Measurements from ENCODE around the gene RBM38.
A peak's percentile ranks its signal among the peaks of the same experiment; 100 is the strongest.

Gene RBM38

GRCh38 chr20:57445774-57446173 lies 54.6 kb downstream of the RBM38 start:
- ChIA-PET CTCF (interaction anchor here (1.0 kb wide), 1 partner anchor 8 kb away, joined by 4 read pairs; no protein-coding TSS in a partner anchor), POLR2A (no interaction called here)
- H3K9me3 ChIP-seq (ENCODE audit: control insufficient read depth, insufficient read depth, low read depth, low read length), result no peaks in the 10 kb centered on the region
- no peak overlapping the region for H3K4me3 ChIP-seq (ENCODE audit: low read depth, low read length)
- no peaks in the 10 kb centered on the region for H3K36me3 ChIP-seq (ENCODE audit: control insufficient read depth in 2 of 2, insufficient read depth in 1 of 2, low read length in 2 of 2)
- TF ChIP-seq ZNF292 (tag by site-specific recombination; IDR thresholded peaks at IDR 0.05; ENCODE audit: borderline replicate concordance, low read depth) (no peak), RBAK (tag by site-specific recombination; IDR thresholded peaks at IDR 0.05) (peak; percentile 92)
- H3K4me1 ChIP-seq (ENCODE audit: control insufficient read depth, insufficient read depth, low read length), result no peaks in the 10 kb centered on the region
- no peak overlapping the region for H3K27ac ChIP-seq (ENCODE audit: extremely low read depth, low read depth, low read length)

- H3K9me3 ChIP-seq (ENCODE audit: control insufficient read depth, insufficient read depth, low read depth, low read length), result no peaks in the 10 kb centered on the region
- no peak for TF ChIP-seq REST (tag by site-specific recombination; IDR thresholded peaks at IDR 0.05)
- TF ChIP-seq ZNF121 (tag by site-specific recombination; IDR thresholded peaks at IDR 0.05), result no peak
- TF ChIP-seq SP7 (tag by site-specific recombination; IDR thresholded peaks at IDR 0.05), result no peak
- TF ChIP-seq ZNF580 (tag by site-specific recombination; IDR thresholded peaks at IDR 0.05), result no peak
- no peak for TF ChIP-seq ZNF211 (tag by site-specific recombination; IDR thresholded peaks at IDR 0.05; ENCODE audit: low read depth)
- no peak for TF ChIP-seq SP3 (tag by site-specific recombination; IDR thresholded peaks at IDR 0.05)
- no peak for TF ChIP-seq ZNF280D (tag by site-specific recombination; IDR thresholded peaks at IDR 0.05)
- no peak for TF ChIP-seq KLF16 (tag by site-specific recombination; IDR thresholded peaks at IDR 0.05)
- TF ChIP-seq ZXDB (tag by site-specific recombination; IDR thresholded peaks at IDR 0.05), result no peak
- no peak for TF ChIP-seq ZNF2 (tag by site-specific recombination; IDR thresholded peaks at IDR 0.05)
- TF ChIP-seq ZFP41 (tag by site-specific recombination; IDR thresholded peaks at IDR 0.05; ENCODE audit: borderline replicate concordance), result no peak
- no peak for TF ChIP-seq ZBTB11 (tag by site-specific recombination; conservative IDR thresholded peaks at IDR 0.05; ENCODE audit: low read depth)
- no peak for TF ChIP-seq ZBTB17 (tag by site-specific recombination; IDR thresholded peaks at IDR 0.05)
- POLR2A ChIA-PET, result no interaction called here
- no peaks in the 10 kb centered on the region for H3K4me1 ChIP-seq (ENCODE audit: control insufficient read depth, insufficient read depth, low read length)
- CTCF ChIA-PET, result interaction anchor here (0.5 kb wide), 1 partner anchor 219 kb away, joined by 3 read pairs; no protein-coding TSS in a partner anchor
- H3K27ac ChIP-seq (ENCODE audit: extremely low read depth, low read depth, low read length), result no peak overlapping the region
- no peaks in the 10 kb centered on the region for H3K36me3 ChIP-seq (ENCODE audit: control insufficient read depth in 2 of 2, insufficient read depth in 1 of 2, low read length in 2 of 2)
- H3K4me3 ChIP-seq (ENCODE audit: low read depth, low read length), result no peak overlapping the region
Observed at GRCh38 chr20:57448764-57449354, 57.7 kb downstream of the RBM38 start.
